Mesenchymal stem cell (in vitro differentiated cells and primary cell): ENCODE results near the gene ATXN7.

Source experiments
- DNase-seq: peaks from one replicate; pipeline ENCODE4 v3.0.0-alpha.2; 2013
- H2AFZ ChIP-seq: one replicate; pipeline ENCODE4 v1.6.1; 2013; ENCODE audit warnings: low read depth, mild to moderate bottlenecking, control low read depth, inconsistent platforms, low read length, moderate library complexity
- H2AK5ac ChIP-seq: 2 replicates; pipeline ENCODE4 v1.6.1; 2013; ENCODE audit warnings: low read length, moderate library complexity, mild to moderate bottlenecking, inconsistent platforms; ENCODE audit not compliant: severe bottlenecking
- H2BK120ac ChIP-seq: one replicate; pipeline ENCODE4 v1.6.1; 2013; ENCODE audit warnings: low read depth, mild to moderate bottlenecking, inconsistent platforms, low read length, moderate library complexity
- H2BK12ac ChIP-seq, 2 experiments: one replicate each; pipeline ENCODE4 v1.6.1; 2013; ENCODE audit warnings: inconsistent platforms in 2 of 2, low read length in 2 of 2, mild to moderate bottlenecking in 2 of 2, moderate library complexity in 2 of 2, control low read depth in 1 of 2
- H2BK15ac ChIP-seq: one replicate; pipeline ENCODE4 v1.6.1; 2013; ENCODE audit warnings: mild to moderate bottlenecking, low read depth, inconsistent platforms; ENCODE audit not compliant: poor library complexity, severe bottlenecking
- H2BK5ac ChIP-seq: 2 replicates; pipeline ENCODE4 v1.6.1; 2013; ENCODE audit warnings: low read depth, mild to moderate bottlenecking, low read length, control low read depth, inconsistent platforms; ENCODE audit not compliant: poor library complexity, severe bottlenecking
- H3K14ac ChIP-seq, 2 experiments: one replicate each; pipeline ENCODE4 v1.6.1; 2013; ENCODE audit warnings: inconsistent platforms in 2 of 2, low read length in 2 of 2, control low read depth in 1 of 2, mild to moderate bottlenecking in 1 of 2, moderate library complexity in 1 of 2
- H3K18ac ChIP-seq, 2 experiments: one replicate each; pipeline ENCODE4 v1.6.1; 2013; ENCODE audit warnings: inconsistent platforms in 2 of 2, low read length in 2 of 2, control low read depth in 1 of 2, low read depth in 1 of 2, mild to moderate bottlenecking in 1 of 2
- H3K23ac ChIP-seq, 2 experiments: one replicate each; pipeline ENCODE4 v1.6.1; 2013; ENCODE audit warnings: inconsistent platforms in 2 of 2, low read length in 2 of 2, mild to moderate bottlenecking in 2 of 2, moderate library complexity in 2 of 2, control low read depth in 1 of 2
- H3K27ac ChIP-seq: 2 replicates; pipeline ENCODE4 v1.5.1; 2013; ENCODE audit warnings: mild to moderate bottlenecking, moderate library complexity, low read length, control low read depth, inconsistent platforms; ENCODE audit not compliant: poor library complexity, severe bottlenecking
- H3K27me3 ChIP-seq, 2 experiments: 2 replicates each; pipeline versions ENCODE4 v1.6.1 to v1.7.0; 2013; ENCODE audit warnings: low read length in 2 of 2, mild to moderate bottlenecking in 2 of 2, moderate library complexity in 2 of 2, control low read depth in 1 of 2, inconsistent platforms in 1 of 2; ENCODE audit not compliant: control insufficient read depth in 1 of 2, insufficient read depth in 1 of 2
- H3K36me3 ChIP-seq, 2 experiments: 2 replicates each; pipeline versions ENCODE4 v1.6.1 to v1.7.0; 2013; ENCODE audit warnings: low read length in 2 of 2, control low read depth in 1 of 2, inconsistent platforms in 1 of 2, low read depth in 1 of 2, mild to moderate bottlenecking in 1 of 2; ENCODE audit not compliant: insufficient read depth in 2 of 2, control insufficient read depth in 1 of 2
- H3K4ac ChIP-seq, 2 experiments: one replicate each; pipeline ENCODE4 v1.6.1; 2013; ENCODE audit warnings: inconsistent platforms in 2 of 2, low read length in 2 of 2, mild to moderate bottlenecking in 2 of 2, moderate library complexity in 2 of 2, control low read depth in 1 of 2, low read depth in 1 of 2
- H3K4me1 ChIP-seq: 2 replicates; pipeline ENCODE4 v1.6.1; 2013; ENCODE audit warnings: low read depth, low read length, control low read depth; ENCODE audit not compliant: control insufficient read depth, insufficient read depth
- H3K4me2 ChIP-seq: 2 replicates; pipeline ENCODE4 v1.6.1; 2013; ENCODE audit warnings: low read length, mild to moderate bottlenecking, inconsistent platforms; ENCODE audit not compliant: poor library complexity, severe bottlenecking
- H3K4me3 ChIP-seq, 2 experiments: 2 replicates each; pipeline versions ENCODE4 v1.5.1 to v1.7.0; 2013; ENCODE audit warnings: low read length in 2 of 2, mild to moderate bottlenecking in 2 of 2, control low read depth in 1 of 2, low read depth in 1 of 2; ENCODE audit not compliant: insufficient read depth in 1 of 2
- H3K79me1 ChIP-seq: replicated peaks from 2 replicates; pipeline ENCODE4 v1.6.1; 2013; ENCODE audit warnings: mild to moderate bottlenecking, control low read depth, low read length, inconsistent platforms; ENCODE audit not compliant: poor library complexity, severe bottlenecking
- H3K9ac ChIP-seq: 2 replicates; pipeline ENCODE4 v1.7.0; 2013; ENCODE audit warnings: mild to moderate bottlenecking, low read length, moderate library complexity
- H3K9me3 ChIP-seq: 2 replicates; pipeline ENCODE4 v1.7.0; 2013; ENCODE audit warnings: mild to moderate bottlenecking, low read length; ENCODE audit not compliant: control insufficient read depth
- H4K8ac ChIP-seq: one replicate; pipeline ENCODE4 v1.6.1; 2013; ENCODE audit warnings: inconsistent platforms, mild to moderate bottlenecking, low read length, moderate library complexity
- H4K91ac ChIP-seq: one replicate; pipeline ENCODE4 v1.6.1; 2013; ENCODE audit warnings: mild to moderate bottlenecking, low read length, inconsistent platforms
- WGBS: methylation state at CpG from one replicate; pipeline ENCODE4 v1.1.7; 2013; ENCODE audit warnings: mixed read lengths; 5-methylcytosine and 5-hydroxymethylcytosine counted together

The ATXN7 gene

DNA sequence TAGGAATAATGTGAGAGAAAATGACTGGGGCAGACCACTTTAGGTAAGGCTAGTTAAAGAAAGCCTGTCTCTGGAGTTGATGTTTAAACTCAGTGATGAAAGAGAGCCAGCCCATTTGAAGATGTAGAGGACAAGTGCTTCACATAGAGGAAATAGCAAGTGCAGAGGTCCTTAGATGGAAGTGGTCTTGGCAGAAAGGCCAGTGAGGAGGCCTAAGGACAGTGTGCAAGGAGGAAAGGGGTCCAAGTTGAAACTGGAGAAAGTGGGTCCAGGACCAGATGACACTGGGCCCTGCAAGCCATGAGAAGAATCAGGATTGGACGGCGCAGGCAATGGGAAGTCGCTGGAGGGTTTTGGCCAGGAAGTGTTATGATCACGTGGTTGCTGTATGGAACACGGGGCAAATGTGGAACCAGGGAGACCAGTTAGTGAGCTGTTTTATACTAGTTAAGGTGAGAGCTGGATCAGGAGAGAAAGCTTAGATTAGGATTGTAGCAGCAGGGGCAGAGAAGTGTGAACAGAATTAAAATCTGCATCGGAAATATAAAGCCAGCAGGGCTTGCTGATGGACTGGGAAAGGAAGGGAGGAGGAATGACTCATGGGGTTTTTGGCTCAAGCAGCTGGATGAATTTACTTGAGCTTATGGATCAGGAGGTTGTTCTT, 96.5 kb downstream of the ATXN7 start:
- DNase-seq, result peak; percentile 81
- 62% methylated on average over 6 of the region's 6 CpGs for WGBS
- H3K27ac ChIP-seq, result peak overlapping the region; percentile 31
- peak overlapping the region in 1 of 2 experiments; percentile 35 for H3K4ac ChIP-seq
- peaks cover 18% of the 10 kb centered on the region for H3K79me1 ChIP-seq
- H3K36me3 ChIP-seq, result peaks cover 0 to 22% of the 10 kb centered on the region in 2 experiments
- H2AFZ ChIP-seq, result no peak overlapping the region
- no peak overlapping the region for H2AK5ac ChIP-seq
- H2BK12ac ChIP-seq, result no peak overlapping the region
- H4K91ac ChIP-seq, result no peak overlapping the region
- no peaks in the 10 kb centered on the region for H3K9me3 ChIP-seq
- no peaks in the 10 kb centered on the region for H3K27me3 ChIP-seq
- peaks cover 10% of the 10 kb centered on the region for H3K4me1 ChIP-seq
- no peak overlapping the region for H3K14ac ChIP-seq
- H2BK120ac ChIP-seq, result no peak overlapping the region
- peak overlapping the region in 1 of 2 experiments; percentile 77 for H3K4me3 ChIP-seq
- H2BK15ac ChIP-seq, result no peak overlapping the region
- H3K18ac ChIP-seq, result peak overlapping the region in 1 of 2 experiments; percentile 28
- peak overlapping the region; percentile 62 for H3K4me2 ChIP-seq
- no peak overlapping the region for H2BK5ac ChIP-seq
- H3K23ac ChIP-seq, result no peak overlapping the region
- peak overlapping the region; percentile 87 for H4K8ac ChIP-seq
- peak overlapping the region; percentile 85 for H3K9ac ChIP-seq

GRCh38 chr3:63961891-63962290, 98.2 kb downstream of the ATXN7 start:
- Histone ChIP-seq H3K4me1 (peaks cover 6% of the 10 kb centered on the region), H2AK5ac (no peak overlapping the region), H3K36me3 (peaks cover 0 to 7% of the 10 kb centered on the region in 2 experiments), H3K27ac (no peak overlapping the region), H3K4me2 (no peak overlapping the region), H3K23ac (no peak overlapping the region), H3K9ac (no peak overlapping the region), H4K91ac (no peak overlapping the region), H3K79me1 (peaks cover 19% of the 10 kb centered on the region), H2BK12ac (no peak overlapping the region), H3K27me3 (no peaks in the 10 kb centered on the region), H3K18ac (no peak overlapping the region), H4K8ac (no peak overlapping the region), H2BK15ac (no peak overlapping the region), H2AFZ (no peak overlapping the region), H3K4me3 (no peak overlapping the region), H2BK120ac (no peak overlapping the region), H2BK5ac (no peak overlapping the region), H3K4ac (no peak overlapping the region), H3K14ac (no peak overlapping the region), H3K9me3 (no peaks in the 10 kb centered on the region)
- no CpG with 5 or more reads among the region's 2 CpGs for WGBS
- DNase-seq, result peak; percentile 61

DNA sequence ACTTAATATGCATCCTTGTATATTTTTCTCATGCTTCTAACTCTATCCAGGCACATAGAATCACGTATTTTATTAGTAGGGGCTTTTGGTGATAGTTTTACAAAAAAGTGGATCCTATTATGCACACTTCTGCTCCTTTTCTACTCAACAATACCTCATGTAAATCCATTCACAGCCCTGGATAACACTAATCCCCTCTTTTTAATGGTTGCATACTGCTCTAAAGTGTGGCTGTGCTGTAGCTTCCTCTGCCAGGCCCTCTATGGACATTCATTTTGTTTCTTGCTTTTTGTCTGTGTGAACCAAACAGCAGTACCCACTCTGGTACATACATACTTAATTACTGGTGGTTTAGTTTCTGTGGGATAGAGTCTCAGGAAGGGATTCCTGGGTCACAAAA, 99.8 kb downstream of the ATXN7 start:
- Histone ChIP-seq H3K79me1 (peaks cover 16% of the 10 kb centered on the region), H4K8ac (no peak overlapping the region), H3K9me3 (no peaks in the 10 kb centered on the region), H2AK5ac (no peak overlapping the region), H3K36me3 (peaks cover 0 to 7% of the 10 kb centered on the region in 2 experiments), H3K4me2 (no peak overlapping the region), H3K23ac (no peak overlapping the region), H3K14ac (no peak overlapping the region), H3K27me3 (no peaks in the 10 kb centered on the region), H3K4me3 (no peak overlapping the region), H2BK120ac (no peak overlapping the region), H4K91ac (no peak overlapping the region), H3K27ac (no peak overlapping the region), H3K4me1 (peaks cover 12% of the 10 kb centered on the region), H2BK5ac (no peak overlapping the region), H3K4ac (no peak overlapping the region), H3K9ac (no peak overlapping the region), H2BK15ac (no peak overlapping the region), H2AFZ (no peak overlapping the region), H3K18ac (no peak overlapping the region), H2BK12ac (no peak overlapping the region)
- no CpG with 5 or more reads among the region's 1 CpG for WGBS
- no peak for DNase-seq

DNA sequence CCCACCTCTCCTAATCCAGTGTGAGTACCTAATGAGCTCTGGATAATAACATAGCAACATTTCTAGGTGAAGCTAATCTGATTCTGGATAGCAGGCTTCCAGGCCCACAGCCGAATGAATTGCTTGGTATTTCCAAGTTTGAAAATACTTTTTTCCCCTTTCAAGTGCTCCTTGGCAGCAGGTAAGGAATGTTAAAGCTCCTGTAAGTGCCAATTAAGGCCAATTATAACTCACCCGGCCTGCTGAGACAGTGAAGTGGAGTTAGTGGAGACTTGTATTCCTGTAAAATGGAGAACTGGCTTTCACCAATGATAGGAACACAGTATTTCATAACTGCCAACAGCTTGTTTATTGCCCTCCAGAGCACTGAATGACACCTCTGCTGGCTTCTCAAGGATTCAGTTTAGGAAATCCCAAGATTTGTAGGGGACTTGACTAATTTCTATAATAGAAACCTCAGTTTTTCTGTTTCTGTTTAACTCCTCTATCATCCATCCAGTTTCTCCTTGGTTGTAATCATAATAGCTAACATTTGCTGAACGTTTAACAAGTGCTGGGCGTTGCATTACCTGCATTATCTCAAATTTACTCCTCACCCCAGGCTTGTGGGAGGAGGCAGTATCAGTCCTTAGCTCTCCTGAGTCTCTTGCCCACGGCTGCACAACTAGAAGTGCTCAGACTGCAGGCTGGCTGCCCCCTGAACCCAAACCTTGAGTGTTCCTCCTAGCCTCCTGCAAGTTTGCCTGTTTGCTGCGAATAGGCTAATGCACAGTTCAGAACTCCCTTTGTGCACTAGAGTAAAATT, 101.2 kb downstream of the ATXN7 start:
- Histone ChIP-seq H3K23ac (no peak overlapping the region), H3K18ac (peak overlapping the region in 1 of 2 experiments; percentile 68), H3K27me3 (no peaks in the 10 kb centered on the region), H2BK5ac (no peak overlapping the region), H2AK5ac (no peak overlapping the region), H3K4me1 (peaks cover 13% of the 10 kb centered on the region), H3K14ac (no peak overlapping the region), H3K9ac (no peak overlapping the region), H3K27ac (no peak overlapping the region), H3K4me3 (no peak overlapping the region), H3K79me1 (peaks cover 18% of the 10 kb centered on the region), H3K4me2 (no peak overlapping the region), H2BK120ac (no peak overlapping the region), H4K8ac (no peak overlapping the region), H2BK15ac (no peak overlapping the region), H2AFZ (no peak overlapping the region), H3K9me3 (no peaks in the 10 kb centered on the region), H3K36me3 (peaks cover 0 to 7% of the 10 kb centered on the region in 2 experiments), H3K4ac (no peak overlapping the region), H4K91ac (no peak overlapping the region), H2BK12ac (peak overlapping the region in 1 of 2 experiments; percentile 34)
- no peak for DNase-seq
- 84% methylated on average over 5 of the region's 6 CpGs for WGBS
